HTR-8/SVneo (cell line): Measurements from ENCODE around the gene IGLL5.
"Not testable (repeated sequence)": the region's sequence is repeated elsewhere in the genome, so short reads cannot be mapped to it uniquely, and the experiment has no call there.

Experiments
- DNase-seq: peaks from one replicate; pipeline ENCODE4 v3.0.0; 2011; ENCODE audit warnings: low spot score, mixed read lengths; ENCODE audit not compliant: insufficient read length
- FAIRE-seq: peaks from 2 replicates; lab custom pipeline; 2011; peaks lifted over from hg19 to GRCh38; lab: Jason Lieb, UNC

The IGLL5 gene

DNA sequence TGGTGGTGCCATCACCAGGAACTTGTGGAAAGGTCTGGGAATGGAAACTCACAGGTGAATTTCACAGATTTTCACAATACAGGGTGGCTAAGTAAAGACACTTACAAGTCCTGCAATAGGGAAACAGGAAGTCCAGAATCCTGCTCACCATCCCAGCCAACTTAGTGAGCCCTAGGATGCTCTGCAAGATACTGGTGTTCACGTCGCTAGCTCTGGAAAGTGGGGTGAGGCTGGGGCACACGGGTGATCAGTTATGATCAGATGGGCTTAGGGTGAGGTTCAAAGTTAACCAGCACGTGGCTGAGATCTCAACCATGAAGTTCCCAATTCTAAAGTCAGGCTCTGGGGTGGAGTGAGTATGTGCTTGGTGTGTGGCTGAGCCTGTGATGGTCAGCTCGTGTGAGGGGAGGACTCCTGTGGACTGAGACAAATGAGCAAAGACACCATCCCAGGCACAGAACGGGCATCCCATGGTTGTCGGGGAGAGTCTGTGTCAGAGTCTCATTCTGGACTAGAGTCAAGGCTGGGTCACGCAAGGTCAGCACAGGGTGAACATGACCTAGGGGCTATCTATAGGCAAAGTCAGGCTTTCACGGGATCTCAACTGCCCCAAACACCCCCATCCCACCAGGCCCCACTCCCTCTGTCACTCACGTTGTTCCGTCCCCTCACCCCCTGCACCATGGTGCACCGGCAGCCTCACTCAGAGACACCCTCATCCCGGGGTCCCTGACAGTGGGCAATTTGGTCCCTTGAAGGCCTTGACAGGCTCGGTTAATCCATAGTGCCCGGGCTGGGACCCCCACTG lies 23.9 kb downstream of the IGLL5 start:
- no peak for DNase-seq
- no peak for FAIRE-seq

DNA sequence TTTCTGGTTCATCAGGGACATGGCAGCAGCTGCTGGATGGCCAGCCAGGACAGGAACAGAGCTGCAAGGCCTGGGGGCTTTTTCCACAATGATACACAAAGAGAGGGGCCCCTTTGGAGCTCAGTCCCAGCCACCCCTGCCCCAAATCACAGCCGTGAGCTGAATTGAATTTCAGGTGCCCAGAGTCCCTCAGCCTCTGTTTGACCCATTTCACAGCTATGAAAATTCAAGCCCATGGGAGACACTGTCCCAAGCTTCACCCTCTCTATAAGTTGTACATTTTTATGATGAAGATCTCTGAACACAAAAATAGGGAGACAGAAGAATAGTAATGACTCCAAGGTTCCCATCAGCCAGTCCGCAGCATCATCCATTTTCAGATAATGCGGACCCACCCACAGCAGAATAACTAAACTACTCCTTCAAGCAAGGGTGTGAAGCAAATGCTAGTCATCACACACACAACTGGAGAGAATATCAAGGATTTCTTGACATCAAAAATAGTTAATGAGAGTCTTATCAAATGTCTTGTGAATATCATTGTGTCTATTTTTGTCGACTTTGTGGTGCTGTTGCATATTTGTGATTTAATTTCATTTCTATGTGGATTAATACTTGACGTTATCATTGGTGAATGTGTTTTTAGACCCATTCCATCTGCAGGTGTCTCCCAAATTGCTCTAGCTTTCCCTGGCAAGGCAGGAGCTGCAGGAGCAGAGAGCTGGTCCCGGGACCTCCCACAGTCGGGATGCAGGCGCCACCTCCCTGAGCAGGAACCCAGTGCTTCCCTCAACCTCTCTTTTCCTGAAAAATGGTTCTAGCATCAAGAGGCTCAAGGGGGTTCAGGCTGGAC lies 24.7 kb downstream of the IGLL5 start:
- no peak for DNase-seq
- no peak for FAIRE-seq

DNA sequence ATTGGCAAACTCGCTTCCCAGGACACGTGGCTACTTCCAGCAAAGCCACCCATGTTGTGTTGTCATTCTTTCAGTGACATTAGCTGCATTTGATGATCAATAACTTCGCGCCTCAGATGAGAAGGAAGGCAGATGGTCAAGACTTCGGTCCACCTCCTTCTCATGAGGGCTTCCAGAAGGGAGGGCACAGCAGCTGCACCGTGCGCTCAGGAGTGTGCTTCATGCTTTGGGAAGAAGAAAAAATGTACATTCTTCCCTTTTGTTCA lies 25.3 kb downstream of the IGLL5 start:
- DNase-seq = no peak
- FAIRE-seq = no peak

DNA sequence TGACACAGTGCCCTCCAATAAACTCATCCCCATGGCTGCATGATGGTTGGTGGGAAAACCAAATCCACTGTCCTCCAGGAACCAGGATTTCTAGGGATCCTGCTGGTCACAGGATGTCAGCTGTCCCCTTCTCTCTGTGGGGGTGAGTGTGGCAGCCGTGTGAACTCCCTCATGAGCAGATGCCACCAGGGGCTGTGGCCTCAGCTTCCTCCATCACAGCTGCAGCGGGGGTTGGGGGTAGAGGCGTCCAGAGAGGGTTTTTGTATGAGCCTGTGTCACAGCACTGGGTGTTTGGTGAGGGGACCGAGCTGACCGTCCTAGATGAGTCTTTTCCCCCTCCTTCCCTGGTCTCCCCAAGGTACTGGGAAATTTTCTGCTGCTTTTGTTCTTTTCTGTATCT lies 26.4 kb downstream of the IGLL5 start:
- DNase-seq (no peak), FAIRE-seq (no peak)

DNA sequence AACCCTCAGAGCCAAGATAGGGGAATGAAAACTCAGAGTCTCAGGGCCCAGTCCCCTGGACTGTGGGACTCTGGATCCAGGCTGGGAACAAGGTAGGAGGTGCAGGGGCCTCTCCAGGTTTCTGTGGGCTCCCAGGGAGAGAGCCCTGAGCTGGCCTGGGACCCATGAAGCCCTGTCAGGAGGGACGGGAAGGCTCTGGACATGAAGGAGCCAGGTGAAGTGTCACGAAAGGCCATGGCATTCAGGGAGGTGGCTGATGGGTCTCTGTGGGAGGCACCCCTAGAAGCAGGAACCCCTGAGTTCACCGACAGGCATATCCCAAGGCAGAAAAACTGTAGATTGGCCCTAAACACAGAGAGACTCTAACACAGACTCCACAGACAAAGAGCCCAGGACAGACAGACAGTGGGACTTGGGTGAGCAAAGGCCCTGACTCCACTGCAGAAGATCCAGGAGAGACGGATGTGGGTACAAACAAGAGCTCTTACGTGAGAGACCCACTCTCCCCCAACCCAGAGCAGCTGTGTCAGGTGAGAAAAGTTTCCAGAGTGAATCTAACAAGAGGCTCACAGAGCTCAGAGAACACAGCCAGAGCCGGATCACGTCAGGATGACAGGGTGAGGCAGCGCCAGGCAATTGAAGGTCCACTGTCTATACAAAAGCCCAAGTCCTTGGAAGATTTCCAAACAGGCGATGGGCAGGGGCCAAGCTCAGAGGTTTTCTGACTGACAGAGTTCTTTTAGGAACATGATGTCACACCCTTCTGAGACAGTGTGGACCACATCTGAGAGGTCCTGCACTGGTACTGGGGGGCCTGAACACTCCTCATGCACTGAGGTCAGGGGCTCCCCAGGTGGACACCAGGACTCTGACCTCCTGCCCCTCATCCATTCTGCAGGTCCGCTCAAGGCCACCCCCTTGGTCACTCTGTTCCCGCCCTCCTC lies 27.4 kb downstream of the IGLL5 start:
- FAIRE-seq (no peak), DNase-seq (no peak)

DNA sequence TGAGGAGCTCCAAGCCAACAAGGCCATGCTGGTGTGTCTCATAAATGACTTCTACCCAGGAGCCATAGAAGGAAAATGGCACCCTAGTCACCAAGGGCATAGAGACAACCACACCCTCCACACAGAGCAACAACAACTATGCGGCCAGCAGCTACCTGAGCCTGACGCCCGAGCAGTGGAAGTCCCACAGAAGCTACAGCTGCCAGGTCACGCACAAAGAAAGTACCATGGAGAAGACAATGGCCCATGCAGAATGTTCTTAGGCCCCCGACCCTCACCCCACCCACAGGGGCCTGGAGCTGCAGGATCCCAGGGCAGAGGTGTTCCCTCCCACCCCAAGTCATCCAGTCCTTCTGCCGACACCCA lies 28.0 kb downstream of the IGLL5 start:
- FAIRE-seq (no peak), DNase-seq (no peak)

DNA sequence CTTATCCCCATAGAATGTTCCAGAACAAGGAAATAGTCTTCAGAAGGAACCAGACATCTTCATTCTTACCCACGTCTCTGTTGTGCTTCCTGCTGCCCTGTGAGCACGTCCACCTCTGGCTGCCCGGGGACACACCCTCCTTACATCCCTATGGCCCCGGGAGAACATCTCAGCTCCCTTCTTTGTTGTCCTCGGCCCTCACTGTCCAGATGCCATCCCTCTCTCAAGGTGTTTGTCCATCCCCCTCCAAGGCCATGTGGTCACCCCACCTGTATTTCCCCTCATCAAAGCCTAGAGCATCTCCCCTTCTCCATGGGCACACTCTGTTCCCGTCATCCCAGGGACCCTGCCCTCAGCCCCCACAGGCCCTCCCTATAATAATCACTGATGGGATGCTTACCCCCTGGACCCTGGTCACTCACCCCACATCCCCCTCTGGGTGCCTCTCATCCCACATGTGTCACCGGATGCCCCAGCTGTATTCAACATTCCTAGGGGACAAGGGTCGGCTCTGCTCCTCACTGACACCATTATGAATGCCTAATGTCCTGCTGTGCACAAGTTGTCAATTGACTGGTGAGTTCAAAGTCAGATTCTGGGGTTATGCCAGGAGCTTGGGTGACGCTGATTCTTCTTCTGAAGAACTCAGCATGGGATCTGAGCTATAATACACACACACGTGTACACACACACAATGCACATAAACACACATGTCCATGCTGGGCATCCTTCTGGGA lies 28.8 kb downstream of the IGLL5 start:
- FAIRE-seq = no peak
- no peak for DNase-seq

DNA sequence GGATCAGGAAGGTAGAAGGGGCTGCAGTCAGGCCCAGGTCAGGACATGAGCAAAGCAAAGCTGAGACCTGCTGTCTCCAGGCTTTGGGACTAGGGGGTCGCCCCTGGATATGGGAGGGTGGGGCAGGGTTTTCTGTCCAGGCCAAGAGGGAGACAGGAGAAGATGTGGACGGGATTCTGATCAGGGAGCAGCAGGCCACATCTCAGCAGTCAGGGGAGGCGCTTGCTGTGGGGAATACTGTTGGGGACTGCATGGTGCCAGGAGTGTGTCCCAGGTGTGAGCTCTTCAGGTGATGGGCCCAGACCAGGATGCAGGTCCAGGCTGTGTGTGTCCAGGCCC lies 29.3 kb downstream of the IGLL5 start:
- no peak for FAIRE-seq
- DNase-seq = no peak

DNA sequence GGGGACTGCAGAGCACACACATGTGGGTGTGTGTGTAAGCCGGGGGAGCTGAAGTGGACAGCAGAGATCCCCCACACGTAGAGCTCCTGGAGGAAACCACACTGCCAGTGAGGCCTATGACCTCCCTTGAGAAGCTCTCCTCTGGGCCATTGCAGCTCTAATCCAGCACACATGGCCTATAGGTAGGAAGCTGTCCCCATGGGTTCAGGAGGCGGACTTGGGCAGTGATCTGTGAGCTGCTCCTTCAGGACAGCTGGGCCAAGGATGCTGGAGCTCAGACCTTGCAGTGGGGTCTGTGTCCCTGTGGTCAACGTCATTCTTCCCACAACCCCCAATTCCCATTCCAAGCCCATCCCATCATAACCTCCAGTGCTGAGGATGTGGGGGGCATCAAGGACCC lies 29.8 kb downstream of the IGLL5 start:
- no peak for FAIRE-seq
- DNase-seq = no peak

DNA sequence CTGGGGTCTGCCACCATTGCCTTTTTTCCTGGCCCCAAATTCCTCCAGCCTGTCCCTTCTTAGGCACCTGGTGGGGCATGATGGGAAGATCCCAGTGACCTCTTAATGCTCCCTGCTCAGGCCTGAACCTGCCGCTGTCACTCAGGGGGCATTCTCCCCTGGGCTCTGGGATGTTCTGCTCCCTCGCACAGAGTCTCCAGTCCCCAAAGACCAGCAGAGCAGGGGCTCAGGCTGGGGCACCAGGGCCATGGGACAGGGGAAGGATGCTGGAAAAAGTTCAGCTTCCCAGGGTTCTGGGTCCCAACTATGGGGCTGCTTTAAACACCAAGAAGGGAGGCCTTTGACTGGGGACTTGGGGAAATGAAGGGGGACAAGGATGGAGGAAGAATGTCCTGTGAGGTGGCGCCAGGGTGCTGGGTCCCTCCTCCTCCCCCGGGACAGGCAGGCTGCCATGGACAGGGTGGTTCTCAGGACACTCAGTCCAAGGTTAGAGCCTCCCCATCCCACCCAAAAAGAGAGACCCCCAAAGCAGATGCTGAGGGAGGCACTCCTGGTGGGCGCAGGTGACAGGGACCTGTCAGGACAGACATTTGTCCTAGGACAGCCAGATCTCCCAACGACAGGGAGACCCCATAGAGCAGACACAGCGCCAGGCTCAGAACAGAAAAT lies 30.8 kb downstream of the IGLL5 start:
- no peak for FAIRE-seq
- no peak for DNase-seq

DNA sequence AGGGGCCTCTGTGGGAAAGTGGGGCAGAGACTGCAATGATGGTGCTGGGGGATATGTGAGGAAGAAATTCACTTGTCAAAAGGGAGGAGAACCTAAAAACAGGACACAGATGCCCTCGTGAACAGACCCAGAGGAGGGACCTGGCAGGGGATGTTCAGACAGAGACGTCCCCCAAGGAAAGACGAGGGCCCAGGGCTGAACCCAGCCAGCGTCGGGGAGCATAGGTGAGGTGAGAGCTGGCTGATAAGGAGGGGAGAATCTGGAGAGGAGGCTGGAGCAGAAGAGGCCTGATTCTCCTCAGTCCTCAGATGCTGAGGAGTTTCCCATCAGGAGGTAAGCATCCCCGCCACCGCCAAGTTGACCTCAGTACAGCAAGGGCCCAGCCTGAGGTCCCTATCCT lies 31.4 kb downstream of the IGLL5 start:
- no peak for FAIRE-seq

DNA sequence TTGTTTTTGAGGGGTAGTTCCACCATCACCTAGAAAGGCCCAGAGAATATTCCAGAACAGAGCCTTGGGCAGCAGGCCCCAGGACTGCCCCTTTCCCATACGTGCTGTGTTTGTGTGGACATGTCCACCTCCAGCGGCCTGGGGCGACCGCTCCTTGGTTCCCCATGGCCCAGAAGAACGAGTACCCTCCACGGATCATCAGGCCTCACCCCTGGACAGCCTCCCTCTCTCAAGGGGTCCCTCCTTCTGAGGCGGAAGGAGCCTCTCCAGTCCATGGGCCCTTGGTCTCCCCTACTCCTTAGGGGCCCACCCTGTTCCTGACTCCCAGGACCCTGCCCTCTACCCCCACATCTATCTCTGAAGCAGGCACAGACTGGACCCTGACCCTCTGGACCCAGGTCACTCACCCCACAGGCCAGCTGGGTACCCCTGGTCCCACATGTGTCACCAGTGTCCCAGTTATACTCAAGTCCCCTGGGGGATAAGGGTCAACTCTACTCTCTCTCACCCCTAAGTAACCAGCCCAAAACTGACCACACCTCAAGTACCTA lies 32.6 kb downstream of the IGLL5 start:
- DNase-seq (no peak), FAIRE-seq (no peak)

More for the DNA sequence above, 31.4 kb downstream of the IGLL5 start:
- DNase-seq = no peak

DNA sequence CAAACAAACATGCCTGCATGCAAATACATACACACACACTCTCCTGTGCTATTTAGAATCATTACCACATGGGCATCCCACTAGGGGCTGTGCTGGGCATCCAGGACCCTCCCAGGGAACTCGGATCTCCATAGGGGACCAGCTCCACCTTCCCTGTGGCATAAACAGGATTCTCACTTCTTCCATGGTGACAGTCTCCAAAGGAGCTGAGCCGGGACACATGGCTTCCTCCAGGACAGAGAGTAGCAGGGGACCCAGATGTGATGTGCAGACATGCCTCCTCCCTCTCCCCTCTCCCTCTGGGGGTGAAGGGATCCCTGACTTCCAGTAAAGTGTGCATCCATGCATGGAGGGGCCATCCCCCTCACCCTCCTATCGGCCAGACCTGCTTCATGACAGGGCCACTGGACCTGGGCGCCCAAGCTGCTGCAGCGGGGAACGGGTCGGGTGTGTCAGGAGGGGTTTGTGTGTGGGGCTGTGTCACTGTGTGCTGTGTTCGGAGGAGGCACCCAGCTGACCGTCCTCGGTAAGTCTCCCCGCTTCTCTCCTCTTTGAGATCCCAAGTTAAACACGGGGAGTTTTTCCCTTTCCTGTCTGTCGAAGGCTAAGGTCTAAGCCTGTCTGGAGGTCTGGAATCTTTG lies 33.4 kb downstream of the IGLL5 start:
- no peak for DNase-seq
- FAIRE-seq = no peak

DNA sequence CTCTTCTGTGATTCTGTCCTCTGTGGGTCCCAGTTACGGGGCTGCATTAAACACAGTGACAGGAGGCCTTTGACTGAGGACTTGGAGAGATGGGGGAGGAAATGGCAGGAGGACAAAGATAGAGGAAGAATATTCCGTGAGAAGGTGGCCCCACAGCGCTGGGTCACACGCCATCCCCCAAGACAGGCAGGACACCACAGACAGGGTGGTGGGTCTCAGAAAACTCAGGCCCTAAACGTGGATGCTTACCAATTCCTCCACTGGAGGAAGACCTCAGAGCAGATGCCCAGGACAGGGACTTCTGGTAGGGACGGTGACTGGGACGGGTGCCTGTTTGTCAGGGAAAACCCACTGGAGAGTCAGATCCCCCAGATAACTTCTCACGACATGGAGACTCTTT lies 34.0 kb downstream of the IGLL5 start:
- FAIRE-seq (no peak), DNase-seq (no peak)

DNA sequence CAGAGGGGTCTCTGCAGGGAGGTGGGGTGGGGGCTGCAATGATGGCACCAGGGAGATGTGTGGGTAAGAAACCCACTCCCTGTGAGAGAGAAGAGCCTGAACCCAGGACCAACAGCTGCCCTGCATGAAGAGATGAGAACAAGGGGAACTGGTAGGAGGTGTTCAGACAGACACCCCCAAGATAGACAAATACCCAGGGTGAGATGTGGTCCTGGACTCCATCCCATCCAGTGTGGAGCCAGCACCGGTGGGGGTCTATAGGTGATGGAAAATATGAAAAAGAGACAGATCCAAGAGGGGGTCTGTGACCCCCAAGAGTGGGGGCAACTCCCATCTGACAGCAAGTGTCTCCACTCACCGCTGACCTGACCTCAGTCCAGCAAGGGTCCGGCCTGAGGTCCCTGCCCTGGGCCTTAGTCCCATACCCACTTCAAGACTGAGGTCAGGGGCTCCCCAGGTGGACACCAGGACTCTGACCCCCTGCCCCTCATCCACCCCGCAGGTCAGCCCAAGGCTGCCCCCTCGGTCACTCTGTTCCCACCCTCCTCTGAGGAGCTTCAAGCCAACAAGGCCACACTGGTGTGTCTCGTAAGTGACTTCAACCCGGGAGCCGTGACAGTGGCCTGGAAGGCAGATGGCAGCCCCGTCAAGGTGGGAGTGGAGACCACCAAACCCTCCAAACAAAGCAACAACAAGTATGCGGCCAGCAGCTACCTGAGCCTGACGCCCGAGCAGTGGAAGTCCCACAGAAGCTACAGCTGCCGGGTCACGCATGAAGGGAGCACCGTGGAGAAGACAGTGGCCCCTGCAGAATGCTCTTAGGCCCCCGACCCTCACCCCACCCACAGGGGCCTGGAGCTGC lies 34.7 kb downstream of the IGLL5 start:
- FAIRE-seq, DNase-seq: not testable (repeated sequence)

DNA sequence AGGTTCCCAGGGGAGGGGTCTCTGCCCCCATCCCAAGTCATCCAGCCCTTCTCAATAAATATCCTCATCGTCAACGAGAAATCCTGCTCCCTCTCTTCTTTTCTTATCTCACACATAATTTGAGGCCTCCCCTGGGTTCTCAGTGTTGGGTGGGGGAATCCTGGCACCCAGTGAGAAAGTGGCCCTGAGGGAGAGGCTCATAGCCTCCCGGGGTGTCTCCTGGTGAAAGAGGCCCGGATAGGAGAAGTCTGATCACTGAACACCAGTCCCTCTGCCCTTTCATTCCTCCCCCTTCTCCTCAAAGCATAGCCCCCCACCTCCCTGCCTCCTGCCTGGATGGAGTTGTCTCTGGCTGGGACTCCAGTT lies 35.3 kb downstream of the IGLL5 start:
- no peak for DNase-seq
- FAIRE-seq = no peak

DNA sequence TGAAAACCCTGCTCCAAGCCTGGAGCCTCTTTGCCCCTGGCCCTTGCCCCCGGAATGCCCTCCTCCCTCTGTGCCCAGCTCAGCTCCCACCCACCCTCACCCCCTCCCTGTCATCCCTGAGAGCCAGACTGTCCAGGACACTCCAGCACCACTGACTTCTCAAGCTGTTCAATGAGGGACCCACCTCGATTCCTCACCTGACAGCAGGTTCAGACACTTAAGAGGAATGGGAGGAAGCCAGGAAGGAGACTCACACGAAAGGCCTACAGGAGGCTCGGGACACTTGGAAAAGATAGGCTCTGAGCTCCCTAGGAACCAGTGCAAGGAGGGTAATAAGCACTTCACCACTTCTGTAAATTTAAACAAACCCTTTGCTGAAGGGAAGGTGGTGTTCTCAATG lies 35.8 kb downstream of the IGLL5 start:
- FAIRE-seq (no peak), DNase-seq (no peak)

DNA sequence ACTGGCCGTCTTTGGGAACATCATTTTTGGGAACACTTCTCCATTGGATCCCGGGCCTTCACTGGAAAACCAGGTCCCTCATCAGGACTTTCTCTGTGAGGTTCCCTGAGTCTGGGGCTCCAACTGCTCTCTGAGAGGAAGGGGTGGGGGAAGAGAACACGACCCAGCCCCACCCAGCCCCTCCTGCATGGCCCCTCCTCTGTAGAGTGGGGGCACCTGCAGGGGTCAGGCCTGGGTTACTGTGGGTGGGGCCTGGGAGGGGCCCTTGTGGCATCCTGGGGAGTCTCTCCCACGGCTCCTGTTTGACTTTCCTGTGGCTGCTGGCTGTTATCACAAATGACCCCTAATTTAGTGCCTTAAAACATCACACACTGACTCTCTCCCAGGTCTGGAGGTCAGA lies 36.3 kb downstream of the IGLL5 start:
- no peak for FAIRE-seq

More for the DNA sequence above, 36.3 kb downstream of the IGLL5 start:
- DNase-seq = no peak
